HL-60 (cell line): Measurements from ENCODE around the gene NDUFS2.

Experiments used
- DNase-seq, 2 experiments: peaks; one replicate each; pipeline ENCODE4 v3.0.0-alpha.2; 2010 to 2020; ENCODE audit warnings: low read depth in 1 of 2, low spot score in 1 of 2
- H3K27ac ChIP-seq: fragments of 250-450 bp; sonication (Bioruptor Pico); replicated peaks from 2 replicates; pipeline ENCODE4 v1.5.1; 2020; ENCODE audit warnings: mild to moderate bottlenecking, moderate library complexity
- H3K27me3 ChIP-seq: fragments of 250-450 bp; sonication (Bioruptor Pico); 2 replicates; pipeline ENCODE4 v1.5.1; 2021; ENCODE audit warnings: mild to moderate bottlenecking, moderate library complexity; ENCODE audit not compliant: insufficient read depth, poor library complexity, severe bottlenecking
- H3K4me3 ChIP-seq: replicated peaks from 2 replicates; pipeline ENCODE4 v1.5.1; 2011; ENCODE audit warnings: mild to moderate bottlenecking, control low read depth, low read length; ENCODE audit not compliant: insufficient read depth
- CTCF ChIP-seq: IDR thresholded peaks from one replicate; pipeline ENCODE4 v1.5.1; 2011; ENCODE audit warnings: low read length, control low read depth, inconsistent platforms; ENCODE audit not compliant: insufficient read depth
- GABPA ChIP-seq: IDR thresholded peaks from 2 replicates; pipeline ENCODE4 v1.6.1; 2012; ENCODE audit warnings: low read depth
- POLR2AphosphoS5 ChIP-seq: IDR thresholded peaks from 2 replicates; pipeline ENCODE4 v1.6.1; 2012; ENCODE audit warnings: low read depth
- REST ChIP-seq: IDR thresholded peaks from 2 replicates; pipeline ENCODE4 v1.6.1; 2012; ENCODE audit warnings: low read depth; ENCODE audit not compliant: insufficient replicate concordance
- SPI1 ChIP-seq: IDR thresholded peaks from 2 replicates; pipeline ENCODE4 v1.6.1; 2012; ENCODE audit warnings: low read depth, mild to moderate bottlenecking, borderline replicate concordance

The NDUFS2 gene

DNA sequence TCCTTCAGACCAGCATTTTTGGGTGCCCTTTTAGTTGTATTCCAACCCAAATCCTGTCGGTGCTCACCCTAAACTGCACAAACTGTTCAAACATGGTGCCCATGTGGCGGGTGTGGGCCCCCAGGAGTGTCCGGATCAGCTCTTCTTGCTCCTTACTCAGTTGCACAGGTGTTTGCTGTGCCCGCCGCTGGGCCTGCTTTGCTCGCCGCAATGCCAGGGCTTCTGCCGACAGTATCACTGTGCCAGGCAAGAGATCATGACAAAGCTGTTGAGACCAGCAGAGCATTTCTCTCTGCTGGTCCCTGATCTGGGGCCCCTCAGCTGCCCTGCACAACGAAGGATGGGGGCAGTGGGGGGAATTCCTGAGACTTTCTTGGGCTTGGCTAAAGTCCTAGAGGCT is 30.9 kb downstream of the NDUFS2 start:
- TF ChIP-seq SPI1: no peak
- TF ChIP-seq CTCF: no peak
- TF ChIP-seq GABPA: no peak
- TF ChIP-seq REST: no peak
- Histone ChIP-seq H3K27me3 (no peaks in the 10 kb centered on the region), H3K4me3 (no peak overlapping the region), H3K27ac (no peak overlapping the region)
- DNase-seq: no peak

DNA sequence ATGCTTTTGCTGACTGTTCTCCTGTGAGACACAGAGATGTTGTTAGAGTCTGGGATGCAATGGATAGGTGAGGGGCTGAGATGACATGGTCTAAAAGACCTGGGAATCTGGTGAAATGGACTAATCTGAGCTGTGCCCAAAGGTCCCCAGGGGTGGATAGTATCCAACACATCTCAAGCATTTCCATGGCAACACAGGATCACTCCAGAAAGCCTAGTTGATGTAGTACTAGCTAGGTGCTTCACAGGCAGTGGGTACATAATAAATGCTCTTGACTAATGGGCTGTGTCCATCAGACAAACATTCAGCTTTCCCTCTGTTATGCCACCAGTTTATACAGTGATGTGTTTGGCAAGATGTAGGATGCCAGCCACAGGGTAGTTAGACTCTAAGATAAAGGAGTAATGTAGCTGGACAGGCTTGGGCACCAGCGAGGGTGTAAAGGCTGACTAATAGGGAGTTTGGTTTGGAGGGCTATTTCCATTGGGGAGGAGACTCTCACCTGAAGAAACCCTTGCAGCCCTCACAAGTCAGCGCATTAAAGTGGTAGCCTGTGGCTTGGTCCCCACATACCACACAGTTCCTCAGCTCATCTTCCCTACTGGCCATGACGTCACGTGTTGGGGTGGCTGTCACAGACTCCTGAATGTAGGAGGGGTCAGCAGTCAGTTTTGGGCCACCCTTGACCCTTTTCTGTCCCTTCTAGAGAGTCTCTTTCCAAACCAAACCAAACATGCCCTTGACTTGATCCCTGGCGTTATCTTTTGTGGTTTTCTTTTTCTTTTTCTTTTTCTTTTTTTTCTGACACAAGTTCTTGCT is 34.0 kb downstream of the NDUFS2 start:
- no peak overlapping the region for H3K27ac ChIP-seq
- no peak for DNase-seq
- H3K4me3 ChIP-seq: no peak overlapping the region
- H3K27me3 ChIP-seq: no peaks in the 10 kb centered on the region
- no peak for TF ChIP-seq SPI1
- no peak for TF ChIP-seq POLR2AphosphoS5
- no peak for TF ChIP-seq CTCF
- no peak for TF ChIP-seq REST
- no peak for TF ChIP-seq GABPA

GRCh38 chr1:161238039-161238473 is 35.9 kb downstream of the NDUFS2 start, which contains the start of gene NR1I3:
Gene NR1I3, minus strand, starts transcription at chr1:161238203. Its CDS starts 1,638 bp downstream, at chr1:161236565.
- Histone ChIP-seq H3K27me3 (no peaks in the 10 kb centered on the region), H3K27ac (no peak within 1 kb of the TSS), H3K4me3 (no peak within 1 kb of the TSS)
- TF ChIP-seq POLR2AphosphoS5: no peak
- no peak for TF ChIP-seq GABPA
- no peak for TF ChIP-seq REST
- no peak for TF ChIP-seq CTCF
- TF ChIP-seq SPI1: no peak
- DNase-seq: no peak
